ENCODE data around the gene EPHX1.
"Not testable (repeated sequence)": the region's sequence is repeated elsewhere in the genome, so short reads cannot be mapped to it uniquely, and the experiment has no call there.

The EPHX1 gene

GRCh38 chr1:225883616-225884265, 73.8 kb downstream of the EPHX1 start:
- no peak for DNase-seq

- no peak for DNase-seq
Observed at GRCh38 chr1:225885336-225885735, 75.4 kb downstream of the EPHX1 start.

GRCh38 chr1:225886159-225887029, 76.5 kb downstream of the EPHX1 start:
- DNase-seq = no peak

- DNase-seq = no peak
Observed at GRCh38 chr1:225887030-225887314, 77.0 kb downstream of the EPHX1 start.

GRCh38 chr1:225887554-225888288, 77.8 kb downstream of the EPHX1 start:
- DNase-seq = not testable (repeated sequence)

GRCh38 chr1:225888289-225888897, 78.5 kb downstream of the EPHX1 start:
- no peak for DNase-seq

- DNase-seq = no peak
Observed at GRCh38 chr1:225888898-225889601, 79.1 kb downstream of the EPHX1 start, which contains the start of gene LEFTY1. TSS of gene LEFTY1 (minus strand) at chr1:225889146. CDS start at chr1:225889066, 80 bp downstream.

DNA sequence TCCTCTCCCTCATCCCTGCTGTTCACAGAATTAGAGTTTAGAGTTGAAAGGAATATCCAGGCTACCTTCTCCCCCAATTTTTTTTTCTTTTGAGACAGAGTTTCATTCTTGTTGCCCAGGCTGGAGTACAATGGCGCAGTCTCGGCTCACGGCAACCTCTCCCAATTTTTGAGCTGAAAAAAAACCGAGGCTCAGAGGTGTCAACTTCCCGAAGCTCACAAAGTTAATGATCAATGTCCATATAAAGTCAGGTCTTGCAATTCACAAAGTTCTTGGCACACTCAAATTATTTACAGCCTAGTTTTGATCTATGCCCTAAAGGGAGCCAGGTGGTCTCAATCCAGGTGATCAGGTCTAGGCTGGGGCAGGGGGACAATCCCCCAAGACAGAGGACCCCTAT, 79.8 kb downstream of the EPHX1 start:
- DNase-seq = no peak

GRCh38 chr1:225890346-225891228, 80.7 kb downstream of the EPHX1 start:
- no peak for DNase-seq

DNA sequence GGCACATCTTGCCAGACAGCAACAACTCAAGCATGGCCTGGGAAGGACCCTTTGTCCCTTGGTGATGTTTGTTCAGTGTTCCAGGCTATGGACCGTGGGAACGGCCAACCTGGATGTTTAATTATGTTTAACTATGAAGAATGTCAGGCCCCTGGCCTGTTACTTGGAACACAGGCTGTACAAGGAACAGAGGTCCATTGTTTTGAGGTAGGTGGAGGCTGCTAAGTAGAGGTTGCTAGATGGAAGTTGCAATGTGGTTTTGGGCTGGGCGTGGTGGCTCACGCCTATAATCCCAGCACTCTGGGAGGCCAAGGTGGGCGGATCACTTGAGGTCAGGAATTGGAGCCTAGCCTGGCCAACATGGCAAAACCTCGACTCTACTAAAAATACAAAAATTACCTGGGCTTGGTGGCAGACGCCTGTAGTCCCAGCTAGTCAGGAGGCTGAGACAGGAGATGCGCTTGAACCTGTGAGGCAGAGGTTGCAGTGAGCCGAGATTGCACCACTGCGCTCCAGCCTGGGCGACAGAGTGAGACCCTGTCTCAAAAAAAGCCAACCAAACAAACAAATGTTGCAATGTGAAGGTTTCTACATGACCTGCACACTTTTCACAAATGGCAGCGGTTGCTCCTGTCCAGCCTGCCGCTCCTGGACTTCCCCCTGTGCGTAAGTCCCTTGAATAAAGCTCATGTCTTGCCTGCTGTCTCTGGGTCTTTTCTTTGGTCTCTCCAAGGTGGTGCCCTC, 81.5 kb downstream of the EPHX1 start:
- DNase-seq = no peak

- no peak for DNase-seq
Observed at GRCh38 chr1:225892307-225892706, 82.4 kb downstream of the EPHX1 start.

Data from NK-92 treated with Interleukin-12 subunit alpha and Interleukin-12 subunit beta, amount 100 ng/mL, for 24 hours (cell line).